B cell (primary cell): Measurements from ENCODE around the gene PPP3CA. TPM values are rescaled to one million over a fixed set of nuclear protein-coding genes. Genes with fewer than 3 reads are reported as not detected.

Source experiments
- ATAC-seq: fragments of 200-7000 bp; cut with Tn5 transposase; one replicate; pipeline ENCODE4 v1.10.0; 2021; ENCODE audit warnings: low read depth, mild to moderate bottlenecking, moderate number of reproducible peaks, moderate library complexity
- CTCF ChIA-PET: fragments of 350-600 bp; sonication (Branson Sonifier 250); formaldehyde crosslinking; loops from one replicate; lab custom pipeline; 2021; ENCODE audit warnings: antibody characterized with exemption, inconsistent platforms; lab: Charles Lee
- POLR2A ChIA-PET: fragments of 350-600 bp; sonication (Branson Sonifier 250); formaldehyde crosslinking; loops from one replicate; lab custom pipeline; 2021; ENCODE audit warnings: antibody characterized with exemption; lab: Charles Lee
- DNase-seq: peaks from one replicate; pipeline ENCODE4 v3.0.0; 2013
- H2AFZ ChIP-seq: 2 replicates; pipeline ENCODE4 v1.6.1; 2012; ENCODE audit warnings: mild to moderate bottlenecking, low read depth, low read length; ENCODE audit not compliant: insufficient read depth, poor library complexity, severe bottlenecking
- H3K27ac ChIP-seq, 2 donors: 1 replicate in 1 of 2; 2 replicates in 1 of 2; pipeline ENCODE4 v1.5.1; 2012 to 2013; ENCODE audit warnings: low read length in 2 of 2, mild to moderate bottlenecking in 2 of 2, moderate library complexity in 1 of 2
- H3K27me3 ChIP-seq, 4 experiments: fragments of 200-600 bp in 1 of 4; sonication (generic) in 1 of 4; replicated peaks in 1 of 4; 1 replicate in 2 of 4; 2 replicates in 2 of 4; pipeline versions ENCODE4 v1.6.1 to v1.7.0; 2013 to 2016; ENCODE audit warnings: low read length in 3 of 4, mild to moderate bottlenecking in 2 of 4, mixed read lengths in 1 of 4, moderate library complexity in 1 of 4; ENCODE audit not compliant: insufficient read depth in 4 of 4, control insufficient read depth in 3 of 4; ENCODE audit errors: control extremely low read depth in 1 of 4
- H3K36me3 ChIP-seq, 2 experiments: replicated peaks in 1 of 2; 1 replicate in 1 of 2; 2 replicates in 1 of 2; pipeline versions ENCODE4 v1.6.1 to v1.7.1; 2013; ENCODE audit warnings: low read length in 1 of 2; ENCODE audit not compliant: insufficient read depth in 2 of 2, control insufficient read depth in 1 of 2; ENCODE audit errors: control extremely low read depth in 1 of 2, extremely low read depth in 1 of 2
- H3K4me1 ChIP-seq, 2 donors: fragments of 200-600 bp in 1 of 2; sonication (generic) in 1 of 2; 1 replicate in 1 of 2; 2 replicates in 1 of 2; pipeline versions ENCODE4 v1.5.1 to v1.6.1; 2013 to 2017; ENCODE audit warnings: low read length in 2 of 2; ENCODE audit not compliant: control insufficient read depth in 2 of 2, insufficient read depth in 2 of 2
- H3K4me2 ChIP-seq: replicated peaks from 2 replicates; pipeline ENCODE3; 2012; ENCODE audit warnings: mild to moderate bottlenecking, low read depth, low read length; ENCODE audit not compliant: poor library complexity, severe bottlenecking
- H3K4me3 ChIP-seq, 5 experiments: fragments of 200-600 bp in 1 of 5; sonication (generic) in 1 of 5; 1 replicate in 3 of 5; 2 replicates in 2 of 5; pipeline versions ENCODE4 v1.5.1 to v1.7.0; 2011 to 2016; ENCODE audit warnings: low read length in 4 of 5, mild to moderate bottlenecking in 4 of 5, low read depth in 2 of 5, control low read depth in 1 of 5, moderate library complexity in 1 of 5; ENCODE audit not compliant: insufficient read depth in 1 of 5; ENCODE audit errors: control extremely low read depth in 1 of 5, extremely low read depth in 1 of 5
- H3K79me2 ChIP-seq: fragments of 200-600 bp; sonication (generic); one replicate; pipeline ENCODE4 v1.6.0; 2016; ENCODE audit warnings: low read length; ENCODE audit not compliant: control insufficient read depth, insufficient read depth
- H3K9ac ChIP-seq: fragments of 200-600 bp; sonication (generic); 2 replicates; pipeline ENCODE4 v1.6.1; 2017; ENCODE audit warnings: mild to moderate bottlenecking, low read length, moderate library complexity
- H3K9me3 ChIP-seq, 3 donors: one replicate each; pipeline versions ENCODE4 v1.6.1 to v1.7.1; 2013; ENCODE audit warnings: low read length in 2 of 3; ENCODE audit not compliant: control insufficient read depth in 2 of 3, insufficient read depth in 1 of 3; ENCODE audit errors: control extremely low read depth in 1 of 3
- H4K20me1 ChIP-seq: 2 replicates; pipeline ENCODE4 v1.6.0; 2012; ENCODE audit warnings: mild to moderate bottlenecking, low read length; ENCODE audit not compliant: insufficient read depth, control insufficient read depth, poor library complexity, severe bottlenecking
- H3K27ac Mint-ChIP-seq: one replicate; pipeline ENCODE4 v1.8.0; 2021; ENCODE audit warnings: mixed read lengths
- H3K27me3 Mint-ChIP-seq: one replicate; pipeline ENCODE4 v1.8.0; 2021; ENCODE audit warnings: mixed read lengths
- H3K4me1 Mint-ChIP-seq: one replicate; pipeline ENCODE4 v1.8.0; 2021; ENCODE audit warnings: mixed read lengths
- H3K4me3 Mint-ChIP-seq: one replicate; pipeline ENCODE4 v1.8.0; 2021; ENCODE audit warnings: mixed read lengths
- H3K9me3 Mint-ChIP-seq: one replicate; pipeline ENCODE4 v1.8.0; 2022; ENCODE audit warnings: mixed read lengths; ENCODE audit not compliant: insufficient read depth
- EZH2 ChIP-seq: IDR thresholded peaks from 2 replicates; pipeline ENCODE4 v1.6.1; 2012; ENCODE audit warnings: borderline replicate concordance, low read depth, mild to moderate bottlenecking, moderate library complexity, low read length; ENCODE audit not compliant: insufficient read depth, poor library complexity, severe bottlenecking
- WGBS: methylation state at CpG from one replicate; pipeline ENCODE4 v1.1.5; 2013; ENCODE audit warnings: missing lambda C conversion rate; ENCODE audit not compliant: insufficient coverage; 5-methylcytosine and 5-hydroxymethylcytosine counted together
- intact Hi-C: fragments of 100-400 bp; cut with micrococcal nuclease; formaldehyde crosslinking; loops from one replicate; pipeline ENCODE4 v1.10.0; 2022
- polyA plus RNA-seq: library from polyadenylated mRNA; depleted of rRNA; stranded (reverse); fragments of >200 nt; gene quantifications from 2 replicates; pipeline ENCODE4 v1.2.3, GENCODE V29; 2012
- total RNA-seq, 2 donors: library from RNA; stranded (reverse); fragments of 120-200 nt in 1 of 2; gene quantifications; 1 replicate in 1 of 2; 2 replicates in 1 of 2; pipeline versions ENCODE4 v1.2.3 to v1.2.4, GENCODE V29; 2013 to 2022
- TF ChIP-seq, protein P1 (sequence below): fragments of 200-600 bp; IDR thresholded peaks from one replicate; pipeline ENCODE4 v1.8.0; 2022; ENCODE audit warnings: antibody characterized with exemption, mild to moderate bottlenecking

PPP3CA gene
- total and polyA plus RNA-seq, 2 donors (not counting 1 experiment from before 2014, with no cell fraction given) = 14.3 to 85.1 TPM

DNA sequence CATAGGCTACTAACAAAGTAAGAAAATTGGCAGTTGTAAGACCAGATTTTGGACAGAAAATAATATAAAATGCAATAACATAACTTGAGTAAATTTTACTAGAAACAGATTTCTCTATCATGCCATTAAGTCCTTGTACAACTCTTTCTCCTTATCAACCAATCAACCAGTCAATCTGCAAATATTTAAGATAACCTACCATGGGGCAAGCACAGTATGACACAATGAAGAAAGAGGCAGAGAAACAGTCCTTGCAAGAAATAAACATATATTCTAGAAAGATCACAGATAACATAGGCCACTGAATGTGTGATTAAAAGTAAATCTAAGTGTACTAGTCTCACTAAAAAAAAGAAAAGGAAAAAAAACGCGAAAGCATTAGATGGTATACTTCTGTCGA, 194.8 kb downstream of the PPP3CA start:
- Histone ChIP-seq H3K4me3 (no peak overlapping the region), H3K27me3 (no peaks in the 10 kb centered on the region), H4K20me1 (peaks cover 16% of the 10 kb centered on the region), H3K9ac (no peak overlapping the region), H3K9me3 (no peaks in the 10 kb centered on the region), H3K4me1 (peaks cover 27 to 31% of the 10 kb centered on the region in 2 donors), H2AFZ (no peak overlapping the region), H3K4me2 (no peak overlapping the region), H3K36me3 (peaks cover 3 to 4% of the 10 kb centered on the region in 2 experiments), H3K27ac (no peak overlapping the region), H3K79me2 (peaks cover 64% of the 10 kb centered on the region)
- Mint-ChIP-seq H3K9me3 (no peaks in the 10 kb centered on the region), H3K27me3 (no peaks in the 10 kb centered on the region), H3K27ac (peak overlapping the region; percentile 22), H3K4me1 (peaks cover 60% of the 10 kb centered on the region), H3K4me3 (no peak overlapping the region)
- ATAC-seq (no peak), DNase-seq (no peak)
- 90% methylated on average over 2 of the region's 3 CpGs for WGBS
- POLR2A ChIA-PET = no interaction called here
- TF ChIP-seq, protein P1, sequence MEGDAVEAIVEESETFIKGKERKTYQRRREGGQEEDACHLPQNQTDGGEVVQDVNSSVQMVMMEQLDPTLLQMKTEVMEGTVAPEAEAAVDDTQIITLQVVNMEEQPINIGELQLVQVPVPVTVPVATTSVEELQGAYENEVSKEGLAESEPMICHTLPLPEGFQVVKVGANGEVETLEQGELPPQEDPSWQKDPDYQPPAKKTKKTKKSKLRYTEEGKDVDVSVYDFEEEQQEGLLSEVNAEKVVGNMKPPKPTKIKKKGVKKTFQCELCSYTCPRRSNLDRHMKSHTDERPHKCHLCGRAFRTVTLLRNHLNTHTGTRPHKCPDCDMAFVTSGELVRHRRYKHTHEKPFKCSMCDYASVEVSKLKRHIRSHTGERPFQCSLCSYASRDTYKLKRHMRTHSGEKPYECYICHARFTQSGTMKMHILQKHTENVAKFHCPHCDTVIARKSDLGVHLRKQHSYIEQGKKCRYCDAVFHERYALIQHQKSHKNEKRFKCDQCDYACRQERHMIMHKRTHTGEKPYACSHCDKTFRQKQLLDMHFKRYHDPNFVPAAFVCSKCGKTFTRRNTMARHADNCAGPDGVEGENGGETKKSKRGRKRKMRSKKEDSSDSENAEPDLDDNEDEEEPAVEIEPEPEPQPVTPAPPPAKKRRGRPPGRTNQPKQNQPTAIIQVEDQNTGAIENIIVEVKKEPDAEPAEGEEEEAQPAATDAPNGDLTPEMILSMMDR = no peak
- TF ChIP-seq EZH2 = no peak
- intact Hi-C loops = loop anchor here (5.0 kb wide), 1 partner anchor 35 kb away; no protein-coding TSS in a partner anchor
- CTCF ChIA-PET = no interaction called here

DNA sequence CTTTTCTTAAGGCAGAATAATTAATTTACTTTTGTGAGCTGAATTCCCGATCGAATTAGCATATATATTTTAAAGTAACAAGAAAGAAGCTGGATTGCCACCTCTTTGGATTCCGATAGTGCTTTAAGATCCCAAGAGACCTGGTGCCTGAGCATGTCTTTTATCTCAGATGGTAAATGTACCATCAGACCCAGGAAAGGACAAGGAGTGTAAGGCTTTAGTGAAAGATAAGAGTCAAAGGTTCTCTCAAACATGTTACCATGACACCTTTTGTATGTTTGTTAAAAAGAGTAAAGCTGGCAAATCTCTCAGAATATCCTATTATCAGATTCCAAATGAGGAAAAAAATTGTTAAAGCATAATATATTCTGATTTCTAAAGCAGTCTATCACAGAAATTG, 198.8 kb downstream of the PPP3CA start:
- no peak overlapping the region for H3K4me3 ChIP-seq
- no peak overlapping the region for H3K9ac ChIP-seq
- H3K27me3 ChIP-seq = no peaks in the 10 kb centered on the region
- H2AFZ ChIP-seq = no peak overlapping the region
- no peak for ATAC-seq
- POLR2A ChIA-PET = no interaction called here
- Mint-ChIP-seq H3K9me3 (no peaks in the 10 kb centered on the region), H3K27ac (no peak overlapping the region), H3K4me1 (peaks cover 40% of the 10 kb centered on the region), H3K4me3 (no peak overlapping the region), H3K27me3 (no peaks in the 10 kb centered on the region)
- CTCF ChIA-PET = no interaction called here
- no peak overlapping the region for H3K27ac ChIP-seq
- H4K20me1 ChIP-seq = peaks cover 7% of the 10 kb centered on the region
- H3K9me3 ChIP-seq = no peaks in the 10 kb centered on the region
- peaks cover 47% of the 10 kb centered on the region for H3K79me2 ChIP-seq
- H3K4me1 ChIP-seq = peaks cover 11 to 13% of the 10 kb centered on the region in 2 donors
- intact Hi-C loops = no loop called here
- 100% methylated on average over 1 of the region's 3 CpGs for WGBS
- TF ChIP-seq EZH2 = no peak
- TF ChIP-seq, protein P1 = no peak
- H3K4me2 ChIP-seq = no peak overlapping the region
- H3K36me3 ChIP-seq = no peaks in the 10 kb centered on the region
- no peak for DNase-seq
